GM12878 (cell line): Measurements from ENCODE around the gene PSME3. TPM values are rescaled to one million over a fixed set of nuclear protein-coding genes. Genes with fewer than 3 reads are reported as not detected.

Source experiments
- ATAC-seq: fragments of 200-7000 bp; cut with Tn5 transposase; 3 replicates; pipeline ENCODE4 v1.9.1; 2020; ENCODE audit warnings: mild to moderate bottlenecking, moderate library complexity
- BruUV-seq: library from RNA; stranded (reverse); fragments of 400-500 nt; replicated peaks from 2 replicates; lab custom pipeline; 2021; lab: Mats Ljungman, UMichigan
- CTCF ChIA-PET: fragments of 300-600 bp; sonication (Branson Sonifier 250); formaldehyde crosslinking; extraction: SDS; loops from one replicate; lab custom pipeline; 2021; ENCODE audit warnings: inconsistent platforms; lab: Yijun Ruan, JAX
- POLR2A ChIA-PET: fragments of 350-600 bp; formaldehyde crosslinking; extraction: SDS; loops from one replicate; lab custom pipeline; 2021; ENCODE audit warnings: inconsistent platforms; lab: Charles Lee
- RAD21 ChIA-PET: fragments of 300-600 bp; sonication (Branson Sonifier 250); formaldehyde crosslinking; loops from one replicate; lab custom pipeline; 2023; ENCODE audit warnings: antibody characterized with exemption; ENCODE audit not compliant: unreplicated experiment; lab: Charles Lee
- SMC1A ChIA-PET: fragments of 300-600 bp; sonication (Branson Sonifier 250); formaldehyde crosslinking; loops from one replicate; lab custom pipeline; 2023; ENCODE audit not compliant: unreplicated experiment, uncharacterized antibody; lab: Charles Lee
- DNase-seq: peaks from one replicate; pipeline ENCODE4 v3.0.0-alpha.2; 2011; ENCODE audit warnings: low read depth, low spot score
- FAIRE-seq: peaks from 3 replicates; lab custom pipeline; 2011; peaks lifted over from hg19 to GRCh38; lab: Jason Lieb, UNC
- H2AFZ ChIP-seq: 2 replicates; pipeline ENCODE4 v1.6.0; 2011; ENCODE audit warnings: low read depth, low read length, control low read depth; ENCODE audit not compliant: control insufficient read depth
- H3K27ac ChIP-seq: 2 replicates; pipeline ENCODE4 v1.5.1; 2011; ENCODE audit warnings: control low read depth; ENCODE audit not compliant: control insufficient read depth, insufficient read depth
- H3K27me3 ChIP-seq, 2 experiments: replicated peaks in 1 of 2; 2 replicates each; pipeline versions ENCODE4 v1.6.0 to v1.6.1; 2011; ENCODE audit warnings: low read length in 1 of 2; ENCODE audit not compliant: control insufficient read depth in 2 of 2, insufficient read depth in 2 of 2
- H3K36me3 ChIP-seq, 2 experiments: 2 replicates each; pipeline ENCODE4 v1.5.1; 2011; ENCODE audit warnings: low read length in 1 of 2; ENCODE audit not compliant: control insufficient read depth in 2 of 2, insufficient read depth in 2 of 2
- H3K4me1 ChIP-seq: 2 replicates; pipeline ENCODE4 v1.6.1; 2011; ENCODE audit warnings: mild to moderate bottlenecking, low read length, moderate library complexity, mixed read lengths; ENCODE audit not compliant: control insufficient read depth, insufficient read depth
- H3K4me2 ChIP-seq: 2 replicates; pipeline ENCODE4 v1.6.0; 2011; ENCODE audit warnings: control low read depth; ENCODE audit not compliant: control insufficient read depth, insufficient read depth
- H3K4me3 ChIP-seq: fragments of 200-600 bp; sonication (generic); 2 replicates; pipeline ENCODE4 v1.5.1; 2016
- H3K79me2 ChIP-seq: 2 replicates; pipeline ENCODE4 v1.6.0; 2011; ENCODE audit warnings: low read length; ENCODE audit not compliant: control insufficient read depth, insufficient read depth
- H3K9ac ChIP-seq: 2 replicates; pipeline ENCODE4 v1.8.0; 2011; ENCODE audit warnings: low read length, control low read depth, mixed read lengths; ENCODE audit not compliant: control insufficient read depth, insufficient read depth
- H3K9me3 ChIP-seq: replicated peaks from 3 replicates; pipeline ENCODE4 v1.5.1; 2011; ENCODE audit warnings: mild to moderate bottlenecking, low read length; ENCODE audit not compliant: control insufficient read depth, insufficient read depth
- H4K20me1 ChIP-seq: 2 replicates; pipeline ENCODE4 v1.6.0; 2011; ENCODE audit not compliant: control insufficient read depth, insufficient read depth
- CHD1 ChIP-seq: IDR thresholded peaks from 2 replicates; pipeline ENCODE4 v1.6.1; 2012; ENCODE audit warnings: low read depth, low read length, improper control_type of control experiment
- CHD4 ChIP-seq: fragments of 200-600 bp; sonication (generic); IDR thresholded peaks from 2 replicates; pipeline ENCODE4 v1.6.1; 2016; ENCODE audit warnings: mild to moderate bottlenecking
- CREM ChIP-seq: IDR thresholded peaks from 2 replicates; pipeline ENCODE4 v1.6.1; 2014; ENCODE audit warnings: antibody characterized with exemption, low read depth
- EZH2 ChIP-seq: IDR thresholded peaks from 2 replicates; pipeline ENCODE4 v1.6.1; 2012; ENCODE audit warnings: low read depth, mild to moderate bottlenecking, control low read depth, inconsistent platforms, low read length, borderline replicate concordance; ENCODE audit not compliant: control insufficient read depth
- GATAD2B ChIP-seq: fragments of 450-650 bp; conservative IDR thresholded peaks from 2 replicates; pipeline ENCODE4 v1.6.1; 2017; ENCODE audit warnings: low read depth, mild to moderate bottlenecking, moderate library complexity
- IKZF2 ChIP-seq, 2 experiments: fragments of 450-650 bp; IDR thresholded peaks; 2 replicates each; pipeline ENCODE4 v1.6.1; 2017; ENCODE audit warnings: mild to moderate bottlenecking in 2 of 2, moderate library complexity in 2 of 2
- IRF4 ChIP-seq: IDR thresholded peaks from 2 replicates; pipeline ENCODE4 v1.6.1; 2011; ENCODE audit warnings: low read depth, low read length
- JUND ChIP-seq: IDR thresholded peaks from 2 replicates; pipeline ENCODE4 v1.6.1; 2012; ENCODE audit warnings: low read depth, mild to moderate bottlenecking, low read length, improper control_type of control experiment, moderate library complexity
- KAT2A ChIP-seq: conservative IDR thresholded peaks from 2 replicates; pipeline ENCODE4 v1.6.1; 2011; ENCODE audit warnings: low read depth, low read length; ENCODE audit not compliant: control insufficient read depth
- KDM1A ChIP-seq: fragments of 200-600 bp; sonication (generic); IDR thresholded peaks from 2 replicates; pipeline ENCODE4 v1.6.1; 2016; ENCODE audit warnings: borderline replicate concordance
- KLF5 ChIP-seq: fragments of 450-650 bp; IDR thresholded peaks from 2 replicates; pipeline ENCODE4 v1.6.1; 2014; ENCODE audit warnings: mild to moderate bottlenecking; ENCODE audit not compliant: partially characterized antibody
- MEF2B ChIP-seq: fragments of 450-650 bp; IDR thresholded peaks from 2 replicates; pipeline ENCODE4 v1.6.1; 2018; ENCODE audit warnings: mild to moderate bottlenecking, moderate library complexity; ENCODE audit not compliant: partially characterized antibody, poor library complexity, severe bottlenecking
- NFIC ChIP-seq: IDR thresholded peaks from 2 replicates; pipeline ENCODE4 v1.6.1; 2012; ENCODE audit warnings: low read depth, mild to moderate bottlenecking, inconsistent platforms, low read length, moderate library complexity
- NFYA ChIP-seq: IDR thresholded peaks from 2 replicates; pipeline ENCODE4 v1.6.1; 2011; ENCODE audit warnings: low read depth, mild to moderate bottlenecking, low read length, improper control_type of control experiment, borderline replicate concordance
- SIN3A ChIP-seq: IDR thresholded peaks from 2 replicates; pipeline ENCODE4 v1.6.1; 2012; ENCODE audit warnings: low read depth, low read length, improper control_type of control experiment
- TCF3 ChIP-seq: IDR thresholded peaks from 2 replicates; pipeline ENCODE4 v1.6.1; 2012; ENCODE audit warnings: low read depth, mild to moderate bottlenecking, low read length, borderline replicate concordance; ENCODE audit not compliant: insufficient read depth
- TCF7 ChIP-seq: IDR thresholded peaks from 2 replicates; pipeline ENCODE4 v1.6.1; 2014; ENCODE audit warnings: antibody characterized with exemption, borderline replicate concordance
- ZNF24 ChIP-seq: fragments of 450-650 bp; IDR thresholded peaks from 2 replicates; pipeline ENCODE4 v1.6.1; 2017; ENCODE audit warnings: antibody characterized with exemption, mild to moderate bottlenecking
- WGBS: methylation state at CpG from one replicate; pipeline ENCODE4 v1.1.6; 2016; ENCODE audit warnings: low lambda C conversion rate; ENCODE audit not compliant: insufficient replicate concordance, insufficient coverage; ENCODE audit errors: missing lambda C conversion rate; 5-methylcytosine and 5-hydroxymethylcytosine counted together
- in situ Hi-C: fragments of 300-500 bp; cut with MboI; formaldehyde crosslinking; loops from 9 replicates; pipeline ENCODE4 v1.14.3; 2018; ENCODE audit warnings: mixed read lengths
- intact Hi-C: fragments of 100-400 bp; cut with micrococcal nuclease; formaldehyde crosslinking; loops from one replicate; pipeline ENCODE4 v1.14.2; 2022; ENCODE audit not compliant: unreplicated experiment
- polyA plus RNA-seq, 11 experiments: library from polyadenylated mRNA; depleted of rRNA in 4 of 11; unstranded in 6 of 11; stranded (reverse) in 5 of 11; fragments of >200 nt; fragmentation: Nextera tagmentation in 4 of 11; fragmentation: Illumina TruSeq in 1 of 11; extraction: Ambion mirVana in 4 of 11; extraction: Trizol in 1 of 11; gene quantifications; 1 replicate in 1 of 11; 2 replicates in 10 of 11; pipeline versions ENCODE4 v1.2.1 to v1.2.3, GENCODE V29; 2011 to 2016; ENCODE audit warnings: inconsistent platforms in 2 of 11, missing spikeins in 2 of 11, low read depth in 1 of 11
- total RNA-seq, 4 experiments: library from RNA; depleted of rRNA in 3 of 4; stranded (reverse); fragments of >200 nt in 3 of 4; fragmentation: Illumina TruSeq in 1 of 4; extraction: Trizol in 1 of 4; gene quantifications; 2 replicates each; pipeline versions ENCODE4 v1.2.1 to v1.2.3, GENCODE V29; 2013 to 2021
- TF ChIP-seq, protein P1 (sequence below): IDR thresholded peaks from 2 replicates; pipeline ENCODE4 v1.6.1; 2012; ENCODE audit warnings: low read depth, low read length, improper control_type of control experiment
- TF ChIP-seq, protein P2 (sequence below): IDR thresholded peaks from 2 replicates; pipeline ENCODE4 v1.6.1; 2012; ENCODE audit warnings: low read depth, low read length, improper control_type of control experiment
- TF ChIP-seq, protein P3 (sequence below): fragments of 150-350 bp; IDR thresholded peaks from 2 replicates; pipeline ENCODE4 v1.6.1; 2016; ENCODE audit warnings: low read depth, low read length

PSME3 gene
- total and polyA plus RNA-seq, 10 of the 15 experiments (the other 5 are each of a cell fraction or from before 2014, with no cell fraction given): 26.9 to 330 (median 137) TPM

DNA sequence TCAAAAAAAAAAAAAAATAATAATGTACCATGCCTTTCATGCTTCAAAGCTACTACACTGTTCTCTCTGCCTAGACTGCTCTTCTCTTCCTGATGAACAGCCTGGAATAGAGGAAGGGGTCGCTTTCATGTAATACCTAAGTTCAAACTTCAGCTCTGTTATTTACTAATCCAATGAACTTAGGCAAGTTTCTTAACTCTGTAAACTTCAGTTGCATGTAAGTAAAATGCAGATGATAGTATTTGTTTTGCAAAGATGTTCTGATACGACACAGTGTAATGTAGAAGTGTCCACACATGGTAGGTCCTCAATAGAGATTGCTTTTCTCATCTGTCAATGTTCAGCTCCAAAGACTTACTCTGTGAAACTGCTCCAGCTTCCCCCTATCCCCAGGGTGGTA, 41.2 kb upstream of the PSME3 start (continued):
- no peak for TF ChIP-seq EZH2
- TF ChIP-seq CREM: no peak
- TF ChIP-seq, protein P1, sequence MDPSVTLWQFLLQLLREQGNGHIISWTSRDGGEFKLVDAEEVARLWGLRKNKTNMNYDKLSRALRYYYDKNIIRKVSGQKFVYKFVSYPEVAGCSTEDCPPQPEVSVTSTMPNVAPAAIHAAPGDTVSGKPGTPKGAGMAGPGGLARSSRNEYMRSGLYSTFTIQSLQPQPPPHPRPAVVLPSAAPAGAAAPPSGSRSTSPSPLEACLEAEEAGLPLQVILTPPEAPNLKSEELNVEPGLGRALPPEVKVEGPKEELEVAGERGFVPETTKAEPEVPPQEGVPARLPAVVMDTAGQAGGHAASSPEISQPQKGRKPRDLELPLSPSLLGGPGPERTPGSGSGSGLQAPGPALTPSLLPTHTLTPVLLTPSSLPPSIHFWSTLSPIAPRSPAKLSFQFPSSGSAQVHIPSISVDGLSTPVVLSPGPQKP: no peak

DNA sequence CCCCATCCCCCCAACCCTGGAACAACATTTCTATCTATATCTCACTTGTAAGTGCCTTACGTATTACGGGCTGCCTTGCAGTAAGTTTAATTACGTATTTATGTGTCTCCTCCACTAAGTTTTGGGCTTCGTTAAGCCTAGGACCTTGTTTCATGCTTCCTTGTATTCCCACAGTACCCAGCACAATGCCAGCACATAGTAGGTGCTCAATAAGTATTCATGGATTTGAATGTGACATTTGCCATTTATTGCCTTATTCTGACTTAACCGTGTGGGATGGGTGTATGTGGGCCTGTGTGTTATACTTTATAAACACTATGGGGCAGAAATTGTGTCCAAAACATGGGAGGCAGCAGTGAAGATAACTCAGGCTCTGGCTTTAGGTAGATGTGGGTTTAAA, 40.7 kb upstream of the PSME3 start:
- Histone ChIP-seq H3K4me2 (no peak overlapping the region), H4K20me1 (no peaks in the 10 kb centered on the region), H3K36me3 (no peaks in the 10 kb centered on the region), H3K9ac (no peak overlapping the region), H3K9me3 (no peaks in the 10 kb centered on the region), H3K27me3 (no peaks in the 10 kb centered on the region), H3K4me3 (no peak overlapping the region), H3K4me1 (peaks cover 2% of the 10 kb centered on the region), H3K27ac (no peak overlapping the region), H3K79me2 (no peaks in the 10 kb centered on the region; the same call in 1 of the 2 replicates), H2AFZ (no peak overlapping the region)
- DNase-seq (no peak), FAIRE-seq (no peak), ATAC-seq (no peak)
- ChIA-PET SMC1A (no interaction called here), CTCF (no interaction called here), RAD21 (no interaction called here), POLR2A (no interaction called here)
- no peak for TF ChIP-seq KDM1A
- TF ChIP-seq NFIC: no peak
- no peak for TF ChIP-seq KAT2A
- TF ChIP-seq TCF3: no peak
- no peak for TF ChIP-seq CHD1
- TF ChIP-seq MEF2B: no peak
- TF ChIP-seq, protein P2, sequence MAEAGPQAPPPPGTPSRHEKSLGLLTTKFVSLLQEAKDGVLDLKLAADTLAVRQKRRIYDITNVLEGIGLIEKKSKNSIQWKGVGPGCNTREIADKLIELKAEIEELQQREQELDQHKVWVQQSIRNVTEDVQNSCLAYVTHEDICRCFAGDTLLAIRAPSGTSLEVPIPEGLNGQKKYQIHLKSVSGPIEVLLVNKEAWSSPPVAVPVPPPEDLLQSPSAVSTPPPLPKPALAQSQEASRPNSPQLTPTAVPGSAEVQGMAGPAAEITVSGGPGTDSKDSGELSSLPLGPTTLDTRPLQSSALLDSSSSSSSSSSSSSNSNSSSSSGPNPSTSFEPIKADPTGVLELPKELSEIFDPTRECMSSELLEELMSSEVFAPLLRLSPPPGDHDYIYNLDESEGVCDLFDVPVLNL: no peak
- no peak for TF ChIP-seq GATAD2B
- TF ChIP-seq IKZF2 (IDR thresholded peaks at IDR 0.05): no peak
- no peak for TF ChIP-seq SIN3A
- TF ChIP-seq, protein P3, sequence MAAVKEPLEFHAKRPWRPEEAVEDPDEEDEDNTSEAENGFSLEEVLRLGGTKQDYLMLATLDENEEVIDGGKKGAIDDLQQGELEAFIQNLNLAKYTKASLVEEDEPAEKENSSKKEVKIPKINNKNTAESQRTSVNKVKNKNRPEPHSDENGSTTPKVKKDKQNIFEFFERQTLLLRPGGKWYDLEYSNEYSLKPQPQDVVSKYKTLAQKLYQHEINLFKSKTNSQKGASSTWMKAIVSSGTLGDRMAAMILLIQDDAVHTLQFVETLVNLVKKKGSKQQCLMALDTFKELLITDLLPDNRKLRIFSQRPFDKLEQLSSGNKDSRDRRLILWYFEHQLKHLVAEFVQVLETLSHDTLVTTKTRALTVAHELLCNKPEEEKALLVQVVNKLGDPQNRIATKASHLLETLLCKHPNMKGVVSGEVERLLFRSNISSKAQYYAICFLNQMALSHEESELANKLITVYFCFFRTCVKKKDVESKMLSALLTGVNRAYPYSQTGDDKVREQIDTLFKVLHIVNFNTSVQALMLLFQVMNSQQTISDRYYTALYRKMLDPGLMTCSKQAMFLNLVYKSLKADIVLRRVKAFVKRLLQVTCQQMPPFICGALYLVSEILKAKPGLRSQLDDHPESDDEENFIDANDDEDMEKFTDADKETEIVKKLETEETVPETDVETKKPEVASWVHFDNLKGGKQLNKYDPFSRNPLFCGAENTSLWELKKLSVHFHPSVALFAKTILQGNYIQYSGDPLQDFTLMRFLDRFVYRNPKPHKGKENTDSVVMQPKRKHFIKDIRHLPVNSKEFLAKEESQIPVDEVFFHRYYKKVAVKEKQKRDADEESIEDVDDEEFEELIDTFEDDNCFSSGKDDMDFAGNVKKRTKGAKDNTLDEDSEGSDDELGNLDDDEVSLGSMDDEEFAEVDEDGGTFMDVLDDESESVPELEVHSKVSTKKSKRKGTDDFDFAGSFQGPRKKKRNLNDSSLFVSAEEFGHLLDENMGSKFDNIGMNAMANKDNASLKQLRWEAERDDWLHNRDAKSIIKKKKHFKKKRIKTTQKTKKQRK: no peak
- TF ChIP-seq KLF5: no peak
- no peak for TF ChIP-seq CHD4
- no peak for TF ChIP-seq TCF7
- no peak for TF ChIP-seq NFYA
- no peak for TF ChIP-seq JUND
- no peak for TF ChIP-seq ZNF24
- TF ChIP-seq IRF4: no peak
- intact Hi-C loops: no loop called here
- in situ Hi-C loops: no loop called here
- whole genome bisulfite sequencing: 78% methylated on average over 5 of the region's 5 CpGs
- no TSS peak for BruUV-seq
